Lung (tissue), 12 donors: ENCODE measurements around the gene USP47. TPM values are rescaled to one million over a fixed set of nuclear protein-coding genes. Genes with fewer than 3 reads are reported as not detected.

Experiments used
- ATAC-seq: fragments of 200-7000 bp; cut with Tn5 transposase; one replicate; pipeline ENCODE4 v1.9.1; 2020; ENCODE audit warnings: moderate number of reproducible peaks; ENCODE audit not compliant: insufficient read depth, low FRiP score
- DNase-seq, 3 donors: peaks; one replicate each; pipeline ENCODE4 v3.0.0-alpha.2; 2013 to 2017
- H3K27ac ChIP-seq, 2 donors: one replicate each; pipeline ENCODE4 v1.5.1; 2013; ENCODE audit warnings: mild to moderate bottlenecking in 2 of 2, moderate library complexity in 2 of 2, control low read depth in 1 of 2, inconsistent platforms in 1 of 2, low read depth in 1 of 2, low read length in 1 of 2
- H3K27me3 ChIP-seq, 3 donors: one replicate each; pipeline ENCODE4 v1.5.1; 2013; ENCODE audit warnings: low read length in 2 of 3; ENCODE audit not compliant: control insufficient read depth in 3 of 3, insufficient read depth in 3 of 3
- H3K36me3 ChIP-seq, 4 donors: one replicate each; pipeline ENCODE4 v1.5.1; 2013; ENCODE audit warnings: low read length in 4 of 4, mild to moderate bottlenecking in 1 of 4, moderate library complexity in 1 of 4; ENCODE audit not compliant: control insufficient read depth in 4 of 4, insufficient read depth in 4 of 4
- H3K4me1 ChIP-seq, 5 donors: one replicate each; pipeline ENCODE4 v1.5.1; 2013; ENCODE audit warnings: low read length in 5 of 5, mild to moderate bottlenecking in 2 of 5, moderate library complexity in 1 of 5; ENCODE audit not compliant: control insufficient read depth in 5 of 5, insufficient read depth in 5 of 5
- H3K4me3 ChIP-seq: one replicate; pipeline ENCODE4 v1.5.1; 2013; ENCODE audit warnings: mild to moderate bottlenecking, control low read depth, moderate library complexity
- H3K9ac ChIP-seq, 2 donors: one replicate each; pipeline ENCODE4 v1.5.1; 2013; ENCODE audit warnings: low read length in 2 of 2, control low read depth in 1 of 2; ENCODE audit not compliant: insufficient read depth in 1 of 2
- H3K9me3 ChIP-seq, 4 donors: one replicate each; pipeline ENCODE4 v1.5.1; 2013; ENCODE audit warnings: low read length in 3 of 4, mild to moderate bottlenecking in 1 of 4, moderate library complexity in 1 of 4; ENCODE audit not compliant: control insufficient read depth in 4 of 4, insufficient read depth in 3 of 4
- WGBS, 2 donors: extraction: QIAGEN DNeasy Blood & Tissue Kit; methylation state at CpG; one replicate each; pipeline ENCODE4 v1.1.7; 2013; 5-methylcytosine and 5-hydroxymethylcytosine counted together
- polyA plus RNA-seq, 2 donors: library from polyadenylated mRNA; stranded (reverse); fragments of 200-250 nt; gene quantifications; one replicate each; pipeline ENCODE4 v1.2.1, GENCODE V29; 2013
- total RNA-seq, 2 donors: library from RNA; depleted of rRNA in 1 of 2; stranded (reverse); fragments of >200 nt in 1 of 2; gene quantifications; one replicate each; pipeline ENCODE4 v1.2.1, GENCODE V29; 2014 to 2021
- TF ChIP-seq, protein P1 (sequence below): IDR thresholded peaks from 2 replicates; pipeline ENCODE4 v1.5.1; 2012; ENCODE audit warnings: mild to moderate bottlenecking; ENCODE audit errors: control extremely low read depth, extremely low read depth
- donor health status: control.
- donor health status: control.
- donor health status: Bipolar disorder and iron deficiency.
- donor health status: healthy.
- donor health status: DM: yes; HTN: yes; CAD: no.

USP47 gene
- total and polyA plus RNA-seq, 4 donors = 20.4 to 183 (median 31.9) TPM

DNA sequence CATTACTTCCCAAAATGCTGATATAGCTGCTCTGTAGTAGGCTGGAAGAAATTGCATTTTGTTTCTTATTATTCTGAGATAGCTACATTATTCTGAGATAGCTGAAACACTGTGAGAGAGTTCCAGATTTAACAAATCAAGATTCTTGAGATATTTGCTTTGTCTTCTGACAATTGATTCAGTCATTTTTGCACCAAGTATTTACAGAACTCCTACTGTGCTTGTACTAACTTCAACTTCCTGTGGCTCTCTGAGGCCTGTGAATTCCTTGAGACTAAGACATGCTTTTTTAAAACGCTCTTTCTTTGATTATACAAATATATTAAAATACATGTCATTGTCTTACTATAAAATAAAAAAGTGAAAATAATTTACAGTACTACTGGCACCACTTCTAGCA, 52.7 kb downstream of the USP47 start:
- no peak for DNase-seq
- H3K9ac ChIP-seq = no peak overlapping the region
- no peak for ATAC-seq
- TF ChIP-seq, protein P1, sequence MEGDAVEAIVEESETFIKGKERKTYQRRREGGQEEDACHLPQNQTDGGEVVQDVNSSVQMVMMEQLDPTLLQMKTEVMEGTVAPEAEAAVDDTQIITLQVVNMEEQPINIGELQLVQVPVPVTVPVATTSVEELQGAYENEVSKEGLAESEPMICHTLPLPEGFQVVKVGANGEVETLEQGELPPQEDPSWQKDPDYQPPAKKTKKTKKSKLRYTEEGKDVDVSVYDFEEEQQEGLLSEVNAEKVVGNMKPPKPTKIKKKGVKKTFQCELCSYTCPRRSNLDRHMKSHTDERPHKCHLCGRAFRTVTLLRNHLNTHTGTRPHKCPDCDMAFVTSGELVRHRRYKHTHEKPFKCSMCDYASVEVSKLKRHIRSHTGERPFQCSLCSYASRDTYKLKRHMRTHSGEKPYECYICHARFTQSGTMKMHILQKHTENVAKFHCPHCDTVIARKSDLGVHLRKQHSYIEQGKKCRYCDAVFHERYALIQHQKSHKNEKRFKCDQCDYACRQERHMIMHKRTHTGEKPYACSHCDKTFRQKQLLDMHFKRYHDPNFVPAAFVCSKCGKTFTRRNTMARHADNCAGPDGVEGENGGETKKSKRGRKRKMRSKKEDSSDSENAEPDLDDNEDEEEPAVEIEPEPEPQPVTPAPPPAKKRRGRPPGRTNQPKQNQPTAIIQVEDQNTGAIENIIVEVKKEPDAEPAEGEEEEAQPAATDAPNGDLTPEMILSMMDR = no peak
- H3K36me3 ChIP-seq = peaks cover 6 to 26% (median 17%) of the 10 kb centered on the region in 4 donors
- H3K27ac ChIP-seq = no peak overlapping the region
- no peaks in the 10 kb centered on the region for H3K4me1 ChIP-seq
- no peaks in the 10 kb centered on the region for H3K27me3 ChIP-seq
- 67 to 75% methylated on average over 1 of the region's 1 CpG for WGBS, 2 donors
- H3K9me3 ChIP-seq = no peaks in the 10 kb centered on the region
- no peak overlapping the region for H3K4me3 ChIP-seq

DNA sequence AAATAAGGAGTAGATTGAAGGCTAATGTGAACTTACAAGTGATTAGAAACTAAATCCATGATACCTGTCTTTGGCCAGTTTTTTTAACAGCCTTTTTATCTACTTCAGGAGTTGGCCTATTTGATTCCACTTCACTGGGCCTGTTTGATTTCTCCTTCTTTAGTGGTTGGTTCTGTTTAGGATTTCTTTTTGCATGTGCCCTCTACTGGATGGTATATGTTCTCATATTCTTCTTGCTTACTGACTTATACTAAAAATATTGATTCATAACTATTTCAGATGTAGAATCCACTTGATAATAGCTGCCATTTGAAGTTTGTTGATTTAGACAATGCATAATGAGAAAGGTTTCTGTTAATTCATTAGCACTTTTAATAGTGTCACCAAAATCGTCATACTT, 53.9 kb downstream of the USP47 start:
- ATAC-seq (no peak), DNase-seq (peak in 2 of 3 donors; percentile 24 to 36)
- Histone ChIP-seq H3K4me1 (no peaks in the 10 kb centered on the region), H3K36me3 (peaks cover 6 to 25% (median 18%) of the 10 kb centered on the region in 4 donors), H3K9me3 (no peaks in the 10 kb centered on the region), H3K27me3 (no peaks in the 10 kb centered on the region), H3K27ac (no peak overlapping the region), H3K9ac (no peak overlapping the region), H3K4me3 (no peak overlapping the region)
- TF ChIP-seq, protein P1 = no peak
- WGBS, 2 donors = 87 to 93% methylated on average over 1 of the region's 1 CpG

DNA sequence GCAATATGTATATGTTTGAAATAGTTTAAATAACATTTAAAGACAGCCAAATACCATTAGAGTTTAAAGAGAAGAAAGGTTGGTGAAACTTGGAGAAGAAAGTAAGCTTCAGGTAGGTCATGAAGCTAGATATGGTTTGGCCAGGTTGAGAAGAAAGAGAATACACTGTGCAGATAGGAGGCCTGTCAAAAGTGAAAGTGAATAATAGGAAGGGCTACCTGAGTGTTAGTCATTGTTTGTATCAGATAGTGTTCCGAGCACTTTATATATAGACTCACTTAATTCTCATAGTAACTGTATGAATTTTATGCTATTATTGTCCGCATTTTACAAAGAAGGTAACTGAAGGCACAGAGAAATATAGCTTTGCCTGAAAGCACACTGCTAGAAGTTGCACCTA, 56.9 kb downstream of the USP47 start:
- no peak for ATAC-seq
- Histone ChIP-seq H3K9ac (no peak overlapping the region), H3K27ac (no peak overlapping the region), H3K36me3 (peaks cover 2 to 29% (median 18%) of the 10 kb centered on the region in 4 donors), H3K4me1 (no peaks in the 10 kb centered on the region), H3K4me3 (no peak overlapping the region), H3K9me3 (no peaks in the 10 kb centered on the region), H3K27me3 (no peaks in the 10 kb centered on the region)
- WGBS, 2 donors = 80 to 90% methylated on average over 2 of the region's 2 CpGs
- no peak for DNase-seq
- TF ChIP-seq, protein P1 = no peak

DNA sequence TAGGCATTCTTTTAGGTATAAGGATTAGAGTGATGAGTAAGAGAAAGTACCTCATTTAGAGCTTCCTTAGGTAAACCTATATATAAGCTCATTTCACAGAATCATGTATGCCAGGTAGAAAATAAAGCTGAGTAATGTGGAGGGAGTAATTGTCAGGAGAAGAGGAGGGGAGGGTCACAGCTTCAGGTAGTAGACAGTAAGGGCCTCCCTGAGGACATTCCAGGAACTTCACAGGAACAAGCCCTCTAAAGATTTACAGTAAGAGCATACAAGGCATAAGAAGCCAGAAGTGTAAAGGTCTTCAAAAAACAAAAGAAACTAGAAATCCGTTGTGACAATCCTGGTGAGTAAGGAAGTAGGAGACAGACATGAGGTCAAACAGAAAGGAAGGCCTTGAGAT, 57.6 kb downstream of the USP47 start:
- Histone ChIP-seq H3K9me3 (no peaks in the 10 kb centered on the region), H3K27me3 (no peaks in the 10 kb centered on the region), H3K4me3 (no peak overlapping the region), H3K9ac (no peak overlapping the region), H3K36me3 (peaks cover 2 to 33% (median 20%) of the 10 kb centered on the region in 4 donors), H3K4me1 (no peaks in the 10 kb centered on the region), H3K27ac (no peak overlapping the region)
- TF ChIP-seq, protein P1 = no peak
- 77 to 82% methylated on average over 1 of the region's 1 CpG for WGBS, 2 donors
- ATAC-seq (no peak), DNase-seq (no peak)
